HepG2 (cell line): Measurements from ENCODE around the gene RABGAP1. TPM values are rescaled to one million over a fixed set of nuclear protein-coding genes. Genes with fewer than 3 reads are reported as not detected.
A peak's percentile ranks its signal among the peaks of the same experiment; 100 is the strongest.

Source experiments
- BCLAF1 ChIP-seq: fragments of 450-650 bp; IDR thresholded peaks from 2 replicates; pipeline ENCODE4 v1.6.1; 2017; ENCODE audit warnings: mild to moderate bottlenecking
- CHD2 ChIP-seq: IDR thresholded peaks from 2 replicates; pipeline ENCODE4 v1.6.1; 2011; ENCODE audit warnings: low read depth, low read length, improper control_type of control experiment
- FOXP1 ChIP-seq, 2 experiments: fragments of 450-650 bp in 1 of 2; IDR thresholded peaks; 2 replicates each; pipeline ENCODE4 v1.6.1; 2017 to 2018; ENCODE audit warnings: antibody characterized with exemption in 1 of 2
- GATA4 ChIP-seq: sonication (generic); IDR thresholded peaks from 2 replicates; pipeline ENCODE4 v1.6.1; 2016; ENCODE audit warnings: antibody characterized with exemption, low read depth, borderline replicate concordance
- KLF16 ChIP-seq, 2 experiments: sonication (generic) in 1 of 2; formaldehyde crosslinking in 1 of 2; IDR thresholded peaks; 2 replicates each; pipeline versions ENCODE4 v1.6.1 to v1.8.0; 2016 to 2023; ENCODE audit warnings: missing genetic modification reagents in 2 of 2, missing compliant biosample characterization in 1 of 2
- MTA1 ChIP-seq: sonication (generic); formaldehyde crosslinking; IDR thresholded peaks from 2 replicates; pipeline ENCODE4 v1.4.0; 2020; ENCODE audit warnings: missing genetic modification reagents, mild to moderate bottlenecking, borderline replicate concordance
- NR2F1 ChIP-seq, 2 experiments: fragments of 450-650 bp in 1 of 2; formaldehyde crosslinking in 1 of 2; IDR thresholded peaks; 2 replicates each; pipeline versions ENCODE4 v1.5.0 to v1.6.1; 2016 to 2020; ENCODE audit warnings: mild to moderate bottlenecking in 1 of 2, missing compliant biosample characterization in 1 of 2, missing genetic modification reagents in 1 of 2, moderate library complexity in 1 of 2
- PAWR ChIP-seq: sonication (generic); formaldehyde crosslinking; IDR thresholded peaks from 2 replicates; pipeline ENCODE4 v1.4.0; 2020; ENCODE audit warnings: missing genetic modification reagents, mild to moderate bottlenecking, borderline replicate concordance
- RARA ChIP-seq: IDR thresholded peaks from 2 replicates; pipeline ENCODE4 v1.6.1; 2016; ENCODE audit warnings: missing genetic modification reagents, missing compliant biosample characterization
- TRAFD1 ChIP-seq: sonication (generic); formaldehyde crosslinking; IDR thresholded peaks from 2 replicates; pipeline ENCODE4 v1.5.1; 2020; ENCODE audit warnings: missing genetic modification reagents, mild to moderate bottlenecking, borderline replicate concordance
- ZFP62 ChIP-seq: sonication (generic); formaldehyde crosslinking; IDR thresholded peaks from 2 replicates; pipeline ENCODE4 v1.4.0; 2020; ENCODE audit warnings: missing genetic modification reagents
- ZNF430 ChIP-seq: sonication (generic); formaldehyde crosslinking; IDR thresholded peaks from 2 replicates; pipeline ENCODE4 v1.9.0; 2021; ENCODE audit warnings: mild to moderate bottlenecking, missing genetic modification reagents
- ZNF772 ChIP-seq: sonication (generic); formaldehyde crosslinking; IDR thresholded peaks from 2 replicates; pipeline ENCODE4 v1.5.0; 2020; ENCODE audit warnings: mild to moderate bottlenecking, missing genetic modification reagents
- polyA plus RNA-seq, 8 experiments: library from polyadenylated mRNA; depleted of rRNA in 3 of 8; stranded (reverse) in 7 of 8; unstranded in 1 of 8; fragments of >200 nt; fragmentation: Illumina TruSeq in 4 of 8; extraction: Trizol in 4 of 8; gene quantifications; 2 replicates each; pipeline versions ENCODE4 v1.2.1 to v1.2.3, GENCODE V29; 2011 to 2016; ENCODE audit warnings: low read depth in 4 of 8, missing spikeins in 1 of 8, mixed read lengths in 1 of 8; ENCODE audit not compliant: insufficient read depth in 1 of 8
- total RNA-seq, 5 experiments: library from RNA; depleted of rRNA; stranded (reverse); fragments of >200 nt; fragmentation: Illumina TruSeq; extraction: Trizol; gene quantifications; 2 replicates each; pipeline ENCODE4 v1.2.3, GENCODE V29; 2016; ENCODE audit warnings: low read depth in 1 of 5
- TF ChIP-seq, protein P1 (sequence below): IDR thresholded peaks from 2 replicates; pipeline ENCODE4 v1.6.1; 2016; ENCODE audit warnings: missing genetic modification reagents, missing compliant biosample characterization
- TF ChIP-seq, protein P2 (sequence below): sonication (generic); formaldehyde crosslinking; IDR thresholded peaks from 2 replicates; pipeline ENCODE4 v1.5.0; 2020; ENCODE audit warnings: missing genetic modification reagents
- TF ChIP-seq, protein P3 (sequence below): sonication (generic); formaldehyde crosslinking; IDR thresholded peaks from 2 replicates; pipeline ENCODE4 v1.8.1; 2023; ENCODE audit warnings: mild to moderate bottlenecking, moderate library complexity, missing genetic modification reagents

Gene RABGAP1
- total and polyA plus RNA-seq, 2 of the 13 experiments (the other 11 are each of a cell fraction or from before 2014, with no cell fraction given), result 19.1 to 19.3 TPM

- TF ChIP-seq, protein P1, sequence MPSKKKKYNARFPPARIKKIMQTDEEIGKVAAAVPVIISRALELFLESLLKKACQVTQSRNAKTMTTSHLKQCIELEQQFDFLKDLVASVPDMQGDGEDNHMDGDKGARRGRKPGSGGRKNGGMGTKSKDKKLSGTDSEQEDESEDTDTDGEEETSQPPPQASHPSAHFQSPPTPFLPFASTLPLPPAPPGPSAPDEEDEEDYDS (CRISPR knock-in tag), result no peak; the same call in 1 of the 2 replicates
- TF ChIP-seq NR2F1 (CRISPR knock-in tag; IDR thresholded peaks at IDR 0.05), result no peak
- TF ChIP-seq FOXP1 (IDR thresholded peaks at IDR 0.05), result peak; percentile 54; the same call in 1 of the 2 replicates
- peak; percentile 94 for TF ChIP-seq FOXP1 (CRISPR knock-in tag; IDR thresholded peaks at IDR 0.05)
- peak in 1 of 2 experiments; percentile 91; a peak in 2 of 4 replicates for TF ChIP-seq KLF16 (CRISPR knock-in tag; IDR thresholded peaks at IDR 0.05)
- no peak for TF ChIP-seq CHD2
- TF ChIP-seq PAWR (CRISPR knock-in tag), result no peak
- TF ChIP-seq ZNF772, result 0 out of 2 replicates have a peak, but pooled peaks have one; percentile 60
- TF ChIP-seq GATA4, result peak; percentile 55; the same call in 1 of the 2 replicates
- peak; percentile 85 for TF ChIP-seq RARA
- TF ChIP-seq ZFP62 (CRISPR knock-in tag), result no peak
- no peak for TF ChIP-seq BCLAF1
- TF ChIP-seq, protein P2, sequence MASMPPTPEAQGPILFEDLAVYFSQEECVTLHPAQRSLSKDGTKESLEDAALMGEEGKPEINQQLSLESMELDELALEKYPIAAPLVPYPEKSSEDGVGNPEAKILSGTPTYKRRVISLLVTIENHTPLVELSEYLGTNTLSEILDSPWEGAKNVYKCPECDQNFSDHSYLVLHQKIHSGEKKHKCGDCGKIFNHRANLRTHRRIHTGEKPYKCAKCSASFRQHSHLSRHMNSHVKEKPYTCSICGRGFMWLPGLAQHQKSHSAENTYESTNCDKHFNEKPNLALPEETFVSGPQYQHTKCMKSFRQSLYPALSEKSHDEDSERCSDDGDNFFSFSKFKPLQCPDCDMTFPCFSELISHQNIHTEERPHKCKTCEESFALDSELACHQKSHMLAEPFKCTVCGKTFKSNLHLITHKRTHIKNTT (CRISPR knock-in tag), result no peak
- TF ChIP-seq TRAFD1, result no peak
- TF ChIP-seq ZNF430, result peak; percentile 42; the same call in 1 of the 2 replicates
- 0 out of 2 replicates have a peak, but pooled peaks have one; percentile 22 for TF ChIP-seq MTA1 (CRISPR knock-in tag)
- TF ChIP-seq, protein P3, sequence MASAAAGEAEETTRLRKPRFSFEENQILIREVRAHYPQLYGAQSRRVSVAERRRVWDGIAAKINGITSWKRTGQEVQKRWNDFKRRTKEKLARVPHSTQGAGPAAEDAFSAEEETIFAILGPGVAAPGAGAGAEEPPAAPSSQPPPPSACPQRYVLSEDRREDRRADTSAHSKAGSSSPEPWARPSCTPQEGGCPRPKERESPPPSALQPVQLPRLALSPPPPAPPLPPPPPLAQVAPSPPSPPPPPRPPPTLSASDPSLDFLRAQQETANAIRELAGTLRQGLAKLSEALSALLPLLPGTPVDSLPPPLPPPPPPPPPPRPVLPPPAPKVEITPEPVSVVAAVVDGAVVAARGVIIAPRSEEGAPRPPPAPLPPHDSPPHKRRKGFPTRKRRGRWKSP (CRISPR knock-in tag), result peak; percentile 53; the same call in 1 of the 2 replicates
- TF ChIP-seq, all 625 proteins: peak for 166
Observed at GRCh38 chr9:123087359-123087888, 146.6 kb downstream of the RABGAP1 start (continued).
